Caco-2 (cell line): Measurements from ENCODE around the gene PBX1. TPM values are rescaled to one million over a fixed set of nuclear protein-coding genes. Genes with fewer than 3 reads are reported as not detected.

Experiments
- BruUV-seq: library from RNA; stranded (reverse); fragments of 400-500 nt; replicated peaks from 2 replicates; lab custom pipeline; 2021; lab: Mats Ljungman, UMichigan
- CTCF ChIA-PET: fragments of 300-600 bp; sonication (Branson Sonifier 250); formaldehyde crosslinking; loops from one replicate; lab custom pipeline; 2022; ENCODE audit warnings: antibody characterized with exemption; lab: Charles Lee
- POLR2A ChIA-PET: fragments of 300-600 bp; sonication (Branson Sonifier 250); formaldehyde crosslinking; loops from one replicate; lab custom pipeline; 2022; ENCODE audit warnings: antibody characterized with exemption; lab: Charles Lee
- DNase-seq, 2 experiments: peaks; one replicate each; pipeline versions ENCODE4 v3.0.0 to v3.0.0-alpha.2; 2020 to 2022
- H3K27me3 ChIP-seq: replicated peaks from 2 replicates; pipeline ENCODE4 v1.6.0; 2011; ENCODE audit warnings: low read length; ENCODE audit not compliant: control insufficient read depth, insufficient read depth
- H3K36me3 ChIP-seq: 2 replicates; pipeline ENCODE4 v1.5.1; 2011; ENCODE audit warnings: low read length; ENCODE audit not compliant: control insufficient read depth, insufficient read depth
- H3K4me1 ChIP-seq: fragments of 250-450 bp; sonication (Bioruptor Pico); 2 replicates; pipeline ENCODE4 v1.5.1; 2020; ENCODE audit warnings: mild to moderate bottlenecking
- H3K4me3 ChIP-seq: 2 replicates; pipeline ENCODE4 v1.5.1; 2011; ENCODE audit warnings: low read depth, mild to moderate bottlenecking, control low read depth, low read length
- H3K9me3 ChIP-seq: fragments of 250-450 bp; sonication (Bioruptor Pico); 2 replicates; pipeline ENCODE4 v1.5.1; 2020; ENCODE audit warnings: mild to moderate bottlenecking, moderate library complexity
- H3K27ac Mint-ChIP-seq: one replicate; pipeline ENCODE4 v1.8.0; 2022; ENCODE audit warnings: mixed read lengths; ENCODE audit not compliant: unreplicated experiment
- H3K27me3 Mint-ChIP-seq: one replicate; pipeline ENCODE4 v1.8.0; 2022; ENCODE audit warnings: mixed read lengths; ENCODE audit not compliant: insufficient read depth, unreplicated experiment
- H3K36me3 Mint-ChIP-seq: one replicate; pipeline ENCODE4 v1.8.0; 2022; ENCODE audit warnings: mild to moderate bottlenecking, mixed read lengths; ENCODE audit not compliant: insufficient read depth, unreplicated experiment
- H3K4me1 Mint-ChIP-seq: one replicate; pipeline ENCODE4 v1.8.0; 2022; ENCODE audit warnings: low read depth, mixed read lengths; ENCODE audit not compliant: unreplicated experiment
- H3K4me3 Mint-ChIP-seq: one replicate; pipeline ENCODE4 v1.8.0; 2022; ENCODE audit warnings: mild to moderate bottlenecking, moderate library complexity, mixed read lengths; ENCODE audit not compliant: unreplicated experiment
- H3K9me3 Mint-ChIP-seq: one replicate; pipeline ENCODE4 v1.8.0; 2022; ENCODE audit warnings: mixed read lengths; ENCODE audit not compliant: unreplicated experiment
- intact Hi-C: fragments of 100-400 bp; cut with micrococcal nuclease; formaldehyde crosslinking; loops from one replicate; pipeline ENCODE4 v1.10.0; 2022; ENCODE audit not compliant: unreplicated experiment
- total RNA-seq: library from RNA; stranded (reverse); gene quantifications from 2 replicates; pipeline ENCODE4 v1.2.3, GENCODE V29; 2022
- TF ChIP-seq, protein P1 (sequence below), 2 experiments: fragments of 200-600 bp in 1 of 2; IDR thresholded peaks; 1 replicate in 1 of 2; 2 replicates in 1 of 2; pipeline versions ENCODE4 v1.5.1 to v1.8.0; 2011 to 2022; ENCODE audit warnings: antibody characterized with exemption in 1 of 2, control low read depth in 1 of 2, inconsistent platforms in 1 of 2, low read depth in 1 of 2, low read length in 1 of 2, mild to moderate bottlenecking in 1 of 2, moderate library complexity in 1 of 2; ENCODE audit not compliant: insufficient read depth in 1 of 2, severe bottlenecking in 1 of 2, unreplicated experiment in 1 of 2

PBX1 gene
- total RNA-seq, 1 experiment from 2014 or later, result 103 TPM

DNA sequence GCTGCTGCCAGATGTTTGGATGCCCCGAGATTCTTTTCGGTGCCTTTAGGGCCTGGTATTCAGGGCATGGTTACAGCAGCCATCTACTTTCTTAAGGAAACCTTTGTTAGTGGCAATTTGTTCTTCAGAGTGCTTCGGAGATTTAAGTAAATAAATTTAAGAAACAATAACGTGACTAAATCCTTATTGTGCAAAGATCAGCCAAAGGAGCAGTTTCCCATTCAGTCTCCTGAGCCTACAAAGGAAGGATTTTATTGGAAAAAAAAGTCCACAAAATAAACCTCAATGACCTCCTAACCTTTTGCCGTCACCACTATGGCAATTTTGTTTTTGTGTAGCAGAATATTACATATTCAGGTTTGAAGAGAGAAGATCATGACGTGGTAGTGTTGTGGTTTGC is 231.1 kb downstream of the PBX1 start:
- Histone ChIP-seq H3K9me3 (no peaks in the 10 kb centered on the region), H3K4me3 (no peak overlapping the region), H3K4me1 (peaks cover 23% of the 10 kb centered on the region), H3K27me3 (no peaks in the 10 kb centered on the region), H3K36me3 (no peaks in the 10 kb centered on the region)
- POLR2A ChIA-PET, result interaction anchor here (0.6 kb wide), 1 partner anchor 68 kb away, joined by 3 read pairs; no protein-coding TSS in a partner anchor
- H3K4me1 Mint-ChIP-seq, result peaks cover 23% of the 10 kb centered on the region
- no peak overlapping the region for H3K4me3 Mint-ChIP-seq
- CTCF ChIA-PET, result no interaction called here
- DNase-seq, result no peak
- no peaks in the 10 kb centered on the region for H3K27me3 Mint-ChIP-seq
- TF ChIP-seq, protein P1, sequence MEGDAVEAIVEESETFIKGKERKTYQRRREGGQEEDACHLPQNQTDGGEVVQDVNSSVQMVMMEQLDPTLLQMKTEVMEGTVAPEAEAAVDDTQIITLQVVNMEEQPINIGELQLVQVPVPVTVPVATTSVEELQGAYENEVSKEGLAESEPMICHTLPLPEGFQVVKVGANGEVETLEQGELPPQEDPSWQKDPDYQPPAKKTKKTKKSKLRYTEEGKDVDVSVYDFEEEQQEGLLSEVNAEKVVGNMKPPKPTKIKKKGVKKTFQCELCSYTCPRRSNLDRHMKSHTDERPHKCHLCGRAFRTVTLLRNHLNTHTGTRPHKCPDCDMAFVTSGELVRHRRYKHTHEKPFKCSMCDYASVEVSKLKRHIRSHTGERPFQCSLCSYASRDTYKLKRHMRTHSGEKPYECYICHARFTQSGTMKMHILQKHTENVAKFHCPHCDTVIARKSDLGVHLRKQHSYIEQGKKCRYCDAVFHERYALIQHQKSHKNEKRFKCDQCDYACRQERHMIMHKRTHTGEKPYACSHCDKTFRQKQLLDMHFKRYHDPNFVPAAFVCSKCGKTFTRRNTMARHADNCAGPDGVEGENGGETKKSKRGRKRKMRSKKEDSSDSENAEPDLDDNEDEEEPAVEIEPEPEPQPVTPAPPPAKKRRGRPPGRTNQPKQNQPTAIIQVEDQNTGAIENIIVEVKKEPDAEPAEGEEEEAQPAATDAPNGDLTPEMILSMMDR (IDR thresholded peaks at IDR 0.05; ENCODE audit: insufficient read depth in 1 of 2, low read depth in 1 of 2, low read length in 1 of 2, severe bottlenecking in 1 of 2, unreplicated experiment in 1 of 2), result no peak
- H3K36me3 Mint-ChIP-seq, result peaks cover 25% of the 10 kb centered on the region
- no peak overlapping the region for H3K27ac Mint-ChIP-seq
- H3K9me3 Mint-ChIP-seq, result no peaks in the 10 kb centered on the region
- BruUV-seq, result no TSS peak
- intact Hi-C loops, result no loop called here

DNA sequence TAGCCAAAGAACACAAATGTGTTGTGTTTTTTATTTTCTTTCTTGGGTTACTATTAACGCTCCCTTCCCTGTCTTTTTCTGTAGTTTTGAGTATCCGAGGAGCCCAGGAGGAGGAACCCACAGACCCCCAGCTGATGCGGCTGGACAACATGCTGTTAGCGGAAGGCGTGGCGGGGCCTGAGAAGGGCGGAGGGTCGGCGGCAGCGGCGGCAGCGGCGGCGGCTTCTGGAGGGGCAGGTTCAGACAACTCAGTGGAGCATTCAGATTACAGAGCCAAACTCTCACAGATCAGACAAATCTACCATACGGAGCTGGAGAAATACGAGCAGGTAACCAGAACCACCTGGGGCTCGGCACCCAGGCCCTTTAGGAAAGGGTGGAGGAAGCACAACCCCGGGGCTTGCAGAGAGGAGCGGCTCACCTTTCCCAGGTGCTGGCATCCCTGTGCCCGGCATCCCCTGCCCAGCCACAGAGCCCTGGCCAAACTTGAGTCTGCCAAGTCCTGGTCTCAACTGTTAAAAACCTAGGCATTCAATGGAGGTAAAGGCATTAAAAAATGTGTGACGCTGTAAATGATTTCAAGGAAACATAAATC is 233.5 kb downstream of the PBX1 start:
- H3K9me3 ChIP-seq, result no peaks in the 10 kb centered on the region
- BruUV-seq, result no TSS peak
- no peak for DNase-seq
- intact Hi-C loops, result no loop called here
- Mint-ChIP-seq H3K27ac (peak overlapping the region; percentile 1), H3K9me3 (no peaks in the 10 kb centered on the region), H3K4me3 (no peak overlapping the region), H3K4me1 (peaks cover 6% of the 10 kb centered on the region), H3K36me3 (peaks cover 25% of the 10 kb centered on the region), H3K27me3 (no peaks in the 10 kb centered on the region)
- TF ChIP-seq, protein P1 (IDR thresholded peaks at IDR 0.05; ENCODE audit: insufficient read depth in 1 of 2, low read depth in 1 of 2, low read length in 1 of 2, severe bottlenecking in 1 of 2, unreplicated experiment in 1 of 2), result no peak
- peaks cover 3% of the 10 kb centered on the region; the same call in 1 of the 2 replicates for H3K4me1 ChIP-seq
- ChIA-PET CTCF (no interaction called here), POLR2A (no interaction called here)
- no peaks in the 10 kb centered on the region for H3K36me3 ChIP-seq
- no peaks in the 10 kb centered on the region for H3K27me3 ChIP-seq
- no peak overlapping the region for H3K4me3 ChIP-seq

DNA sequence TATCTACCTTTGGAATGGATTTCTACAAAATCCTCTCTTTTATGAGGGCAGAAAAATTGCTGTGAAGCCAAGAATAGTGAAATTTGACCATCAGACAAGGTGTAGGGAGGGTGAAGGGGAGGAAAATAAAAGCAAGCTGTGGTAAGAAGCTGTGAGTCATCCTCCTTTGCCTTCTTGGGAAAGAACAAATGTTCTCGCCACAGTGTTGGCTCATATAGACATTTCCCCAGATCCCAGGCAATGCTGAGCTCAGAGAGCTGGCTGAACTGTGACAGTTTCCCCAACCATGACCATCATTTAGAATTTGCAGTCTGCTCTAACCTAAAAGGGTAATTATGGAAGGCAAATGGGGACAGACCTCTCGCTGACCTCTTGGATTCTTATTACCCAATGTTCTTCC is 235.4 kb downstream of the PBX1 start:
- no peaks in the 10 kb centered on the region for H3K4me1 ChIP-seq
- BruUV-seq, result no TSS peak
- Mint-ChIP-seq H3K4me1 (no peaks in the 10 kb centered on the region), H3K4me3 (no peak overlapping the region), H3K9me3 (no peaks in the 10 kb centered on the region), H3K36me3 (peaks cover 25% of the 10 kb centered on the region), H3K27ac (no peak overlapping the region), H3K27me3 (no peaks in the 10 kb centered on the region)
- H3K4me3 ChIP-seq, result no peak overlapping the region
- CTCF ChIA-PET, result no interaction called here
- POLR2A ChIA-PET, result no interaction called here
- DNase-seq, result no peak
- TF ChIP-seq, protein P1 (IDR thresholded peaks at IDR 0.05; ENCODE audit: insufficient read depth in 1 of 2, low read depth in 1 of 2, low read length in 1 of 2, severe bottlenecking in 1 of 2, unreplicated experiment in 1 of 2), result no peak
- no peaks in the 10 kb centered on the region for H3K9me3 ChIP-seq
- no peaks in the 10 kb centered on the region for H3K27me3 ChIP-seq
- H3K36me3 ChIP-seq, result no peaks in the 10 kb centered on the region
- intact Hi-C loops, result no loop called here
